Caco-2 (cell line): ENCODE data around the gene CYP2B6. TPM values are rescaled to one million over a fixed set of nuclear protein-coding genes. Genes with fewer than 3 reads are reported as not detected.

Experiments
- BruUV-seq: library from RNA; stranded (reverse); fragments of 400-500 nt; replicated peaks from 2 replicates; lab custom pipeline; 2021; lab: Mats Ljungman, UMichigan
- CTCF ChIA-PET: fragments of 300-600 bp; sonication (Branson Sonifier 250); formaldehyde crosslinking; loops from one replicate; lab custom pipeline; 2022; ENCODE audit warnings: antibody characterized with exemption; lab: Charles Lee
- POLR2A ChIA-PET: fragments of 300-600 bp; sonication (Branson Sonifier 250); formaldehyde crosslinking; loops from one replicate; lab custom pipeline; 2022; ENCODE audit warnings: antibody characterized with exemption; lab: Charles Lee
- DNase-seq, 2 experiments: peaks; one replicate each; pipeline versions ENCODE4 v3.0.0 to v3.0.0-alpha.2; 2020 to 2022
- H3K27me3 ChIP-seq: replicated peaks from 2 replicates; pipeline ENCODE4 v1.6.0; 2011; ENCODE audit warnings: low read length; ENCODE audit not compliant: control insufficient read depth, insufficient read depth
- H3K36me3 ChIP-seq: 2 replicates; pipeline ENCODE4 v1.5.1; 2011; ENCODE audit warnings: low read length; ENCODE audit not compliant: control insufficient read depth, insufficient read depth
- H3K4me1 ChIP-seq: fragments of 250-450 bp; sonication (Bioruptor Pico); 2 replicates; pipeline ENCODE4 v1.5.1; 2020; ENCODE audit warnings: mild to moderate bottlenecking
- H3K4me3 ChIP-seq: 2 replicates; pipeline ENCODE4 v1.5.1; 2011; ENCODE audit warnings: low read depth, mild to moderate bottlenecking, control low read depth, low read length
- H3K9me3 ChIP-seq: fragments of 250-450 bp; sonication (Bioruptor Pico); 2 replicates; pipeline ENCODE4 v1.5.1; 2020; ENCODE audit warnings: mild to moderate bottlenecking, moderate library complexity
- H3K27ac Mint-ChIP-seq: one replicate; pipeline ENCODE4 v1.8.0; 2022; ENCODE audit warnings: mixed read lengths; ENCODE audit not compliant: unreplicated experiment
- H3K27me3 Mint-ChIP-seq: one replicate; pipeline ENCODE4 v1.8.0; 2022; ENCODE audit warnings: mixed read lengths; ENCODE audit not compliant: insufficient read depth, unreplicated experiment
- H3K36me3 Mint-ChIP-seq: one replicate; pipeline ENCODE4 v1.8.0; 2022; ENCODE audit warnings: mild to moderate bottlenecking, mixed read lengths; ENCODE audit not compliant: insufficient read depth, unreplicated experiment
- H3K4me1 Mint-ChIP-seq: one replicate; pipeline ENCODE4 v1.8.0; 2022; ENCODE audit warnings: low read depth, mixed read lengths; ENCODE audit not compliant: unreplicated experiment
- H3K4me3 Mint-ChIP-seq: one replicate; pipeline ENCODE4 v1.8.0; 2022; ENCODE audit warnings: mild to moderate bottlenecking, moderate library complexity, mixed read lengths; ENCODE audit not compliant: unreplicated experiment
- H3K9me3 Mint-ChIP-seq: one replicate; pipeline ENCODE4 v1.8.0; 2022; ENCODE audit warnings: mixed read lengths; ENCODE audit not compliant: unreplicated experiment
- CTCF ChIP-seq, 2 experiments: fragments of 200-600 bp in 1 of 2; IDR thresholded peaks; 1 replicate in 1 of 2; 2 replicates in 1 of 2; pipeline versions ENCODE4 v1.5.1 to v1.8.0; 2011 to 2022; ENCODE audit warnings: antibody characterized with exemption in 1 of 2, control low read depth in 1 of 2, inconsistent platforms in 1 of 2, low read depth in 1 of 2, low read length in 1 of 2, mild to moderate bottlenecking in 1 of 2, moderate library complexity in 1 of 2; ENCODE audit not compliant: insufficient read depth in 1 of 2, severe bottlenecking in 1 of 2, unreplicated experiment in 1 of 2
- intact Hi-C: fragments of 100-400 bp; cut with micrococcal nuclease; formaldehyde crosslinking; loops from one replicate; pipeline ENCODE4 v1.10.0; 2022; ENCODE audit not compliant: unreplicated experiment
- total RNA-seq: library from RNA; stranded (reverse); gene quantifications from 2 replicates; pipeline ENCODE4 v1.2.3, GENCODE V29; 2022

CYP2B6 gene
- total RNA-seq, 1 experiment from 2014 or later = 0.32 TPM

- no peaks in the 10 kb centered on the region for H3K36me3 Mint-ChIP-seq
- H3K27me3 ChIP-seq = no peaks in the 10 kb centered on the region
- intact Hi-C loops = no loop called here
- peaks cover 12% of the 10 kb centered on the region for H3K27me3 Mint-ChIP-seq
- no peaks in the 10 kb centered on the region for H3K4me1 ChIP-seq
- DNase-seq = no peak
- TF ChIP-seq CTCF (IDR thresholded peaks at IDR 0.05; ENCODE audit: insufficient read depth in 1 of 2, low read depth in 1 of 2, low read length in 1 of 2, severe bottlenecking in 1 of 2, unreplicated experiment in 1 of 2) = no peak
- POLR2A ChIA-PET = no interaction called here
- no peak overlapping the region for H3K4me3 ChIP-seq
- BruUV-seq = no TSS peak
- no peak overlapping the region for H3K4me3 Mint-ChIP-seq
- H3K9me3 ChIP-seq = no peaks in the 10 kb centered on the region
- no peaks in the 10 kb centered on the region for H3K36me3 ChIP-seq
- no peak overlapping the region for H3K27ac Mint-ChIP-seq
- CTCF ChIA-PET = no interaction called here
- peaks cover 5% of the 10 kb centered on the region for H3K4me1 Mint-ChIP-seq
- no peaks in the 10 kb centered on the region for H3K9me3 Mint-ChIP-seq
Observed at GRCh38 chr19:41009700-41010235, 18.7 kb downstream of the CYP2B6 start.

DNA sequence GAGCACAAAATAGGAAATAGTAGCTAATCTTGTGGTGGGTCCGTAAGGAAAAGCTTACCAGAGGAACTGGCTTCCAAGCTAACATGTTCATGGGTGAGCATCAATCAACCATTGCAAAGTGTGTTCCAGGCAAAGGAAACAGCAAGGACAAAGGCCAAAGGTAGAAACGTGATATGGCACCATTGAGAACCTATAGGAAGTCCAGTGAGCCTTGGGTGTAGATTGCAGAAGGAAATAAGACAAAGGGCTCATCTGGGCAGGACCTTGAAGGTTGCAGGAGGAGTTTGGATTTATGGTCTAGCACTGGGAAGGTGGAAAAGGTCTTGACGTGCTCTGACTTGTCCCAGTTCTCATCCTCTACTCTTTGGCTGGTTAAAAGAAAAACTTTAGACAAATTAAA is 22.3 kb downstream of the CYP2B6 start:
- BruUV-seq = no TSS peak
- Histone ChIP-seq H3K4me1 (no peaks in the 10 kb centered on the region), H3K36me3 (no peaks in the 10 kb centered on the region), H3K27me3 (no peaks in the 10 kb centered on the region), H3K9me3 (no peaks in the 10 kb centered on the region), H3K4me3 (no peak overlapping the region)
- CTCF ChIA-PET = no interaction called here
- no peak overlapping the region for H3K27ac Mint-ChIP-seq
- no peak for TF ChIP-seq CTCF (IDR thresholded peaks at IDR 0.05; ENCODE audit: insufficient read depth in 1 of 2, low read depth in 1 of 2, low read length in 1 of 2, severe bottlenecking in 1 of 2, unreplicated experiment in 1 of 2)
- intact Hi-C loops = no loop called here
- POLR2A ChIA-PET = no interaction called here
- peaks cover 15% of the 10 kb centered on the region for H3K4me1 Mint-ChIP-seq
- no peaks in the 10 kb centered on the region for H3K36me3 Mint-ChIP-seq
- H3K9me3 Mint-ChIP-seq = no peaks in the 10 kb centered on the region
- H3K27me3 Mint-ChIP-seq = peaks cover 7% of the 10 kb centered on the region
- H3K4me3 Mint-ChIP-seq = no peak overlapping the region
- no peak for DNase-seq

GRCh38 chr19:41014643-41015042 is 23.6 kb downstream of the CYP2B6 start:
- Mint-ChIP-seq H3K27me3 (peaks cover 3% of the 10 kb centered on the region), H3K27ac (no peak overlapping the region), H3K4me1 (peaks cover 15% of the 10 kb centered on the region), H3K4me3 (no peak overlapping the region), H3K36me3 (no peaks in the 10 kb centered on the region), H3K9me3 (no peaks in the 10 kb centered on the region)
- no peaks in the 10 kb centered on the region for H3K9me3 ChIP-seq
- H3K4me3 ChIP-seq = no peak overlapping the region
- BruUV-seq = no TSS peak
- H3K4me1 ChIP-seq = no peaks in the 10 kb centered on the region
- intact Hi-C loops = no loop called here
- no peaks in the 10 kb centered on the region for H3K27me3 ChIP-seq
- ChIA-PET CTCF (no interaction called here), POLR2A (no interaction called here)
- DNase-seq = no peak
- no peaks in the 10 kb centered on the region for H3K36me3 ChIP-seq
- TF ChIP-seq CTCF (IDR thresholded peaks at IDR 0.05; ENCODE audit: insufficient read depth in 1 of 2, low read depth in 1 of 2, low read length in 1 of 2, severe bottlenecking in 1 of 2, unreplicated experiment in 1 of 2) = no peak
